GM19239 (cell line): ENCODE results near the gene ISCA1.
"Not testable (repeated sequence)": the region's sequence is repeated elsewhere in the genome, so short reads cannot be mapped to it uniquely, and the experiment has no call there.

Experiments used
- DNase-seq: peaks from one replicate; pipeline ENCODE4 v3.0.0; 2011; ENCODE audit warnings: low spot score; ENCODE audit not compliant: insufficient read length
- FAIRE-seq: peaks from 2 replicates; lab custom pipeline; 2011; peaks lifted over from hg19 to GRCh38; lab: Jason Lieb, UNC

The ISCA1 gene

GRCh38 chr9:86282077-86282978 lies at the start of gene ISCA1:
TSS of gene ISCA1 (minus strand) at chr9:86282538. CDS start at chr9:86282458, 80 bp downstream.
- FAIRE-seq, result peak; percentile 56
- DNase-seq, result peak; percentile 69

GRCh38 chr9:86330186-86330585 lies 47.8 kb upstream of the ISCA1 start:
- FAIRE-seq, result no peak
- no peak for DNase-seq

GRCh38 chr9:86329649-86330048 lies 47.3 kb upstream of the ISCA1 start:
- no peak for FAIRE-seq
- no peak for DNase-seq

GRCh38 chr9:86328156-86328555 lies 45.8 kb upstream of the ISCA1 start:
- no peak for DNase-seq

GRCh38 chr9:86326536-86326935 lies 44.2 kb upstream of the ISCA1 start:
- DNase-seq (no peak), FAIRE-seq (no peak)

More at GRCh38 chr9:86328156-86328555, 45.8 kb upstream of the ISCA1 start:
- no peak for FAIRE-seq

GRCh38 chr9:86324901-86325300 lies 42.6 kb upstream of the ISCA1 start:
- DNase-seq (no peak), FAIRE-seq (no peak)

- FAIRE-seq (no peak), DNase-seq (no peak)
Observed at GRCh38 chr9:86324308-86324707, 42.0 kb upstream of the ISCA1 start.

GRCh38 chr9:86322973-86323644 lies 40.8 kb upstream of the ISCA1 start:
- FAIRE-seq (no peak), DNase-seq (no peak)

GRCh38 chr9:86321373-86321772 lies 39.0 kb upstream of the ISCA1 start:
- no peak for DNase-seq

GRCh38 chr9:86318187-86318586 lies 35.8 kb upstream of the ISCA1 start:
- no peak for FAIRE-seq

More at GRCh38 chr9:86321373-86321772, 39.0 kb upstream of the ISCA1 start:
- FAIRE-seq, result no peak

GRCh38 chr9:86315078-86315477 lies 32.7 kb upstream of the ISCA1 start:
- DNase-seq (no peak), FAIRE-seq (no peak)

More at GRCh38 chr9:86318187-86318586, 35.8 kb upstream of the ISCA1 start:
- no peak for DNase-seq

GRCh38 chr9:86312959-86313358 lies 30.6 kb upstream of the ISCA1 start:
- DNase-seq, FAIRE-seq: not testable (repeated sequence)

GRCh38 chr9:86308687-86309086 lies 26.3 kb upstream of the ISCA1 start:
- DNase-seq, result no peak
- no peak for FAIRE-seq

GRCh38 chr9:86304236-86304730 lies 21.9 kb upstream of the ISCA1 start:
- FAIRE-seq (no peak), DNase-seq (no peak)

GRCh38 chr9:86303316-86303975 lies 21.1 kb upstream of the ISCA1 start:
- no peak for FAIRE-seq

GRCh38 chr9:86301686-86302085 lies 19.3 kb upstream of the ISCA1 start:
- DNase-seq (no peak), FAIRE-seq (no peak)

More at GRCh38 chr9:86303316-86303975, 21.1 kb upstream of the ISCA1 start:
- no peak for DNase-seq

GRCh38 chr9:86300701-86301100 lies 18.4 kb upstream of the ISCA1 start:
- FAIRE-seq (no peak), DNase-seq (no peak)

- FAIRE-seq (no peak), DNase-seq (no peak)
Observed at GRCh38 chr9:86298873-86299272, 16.5 kb upstream of the ISCA1 start.

- FAIRE-seq, DNase-seq: not testable (repeated sequence)
Observed at GRCh38 chr9:86290341-86290740, 8.0 kb upstream of the ISCA1 start.

GRCh38 chr9:86288499-86289198 lies 6.3 kb upstream of the ISCA1 start:
- FAIRE-seq (no peak), DNase-seq (no peak)
